GM12873 (cell line): ENCODE measurements around the gene BRD3.

Source experiments
- TF ChIP-seq, protein P1 (sequence below): IDR thresholded peaks from 2 replicates; pipeline ENCODE4 v1.5.1; 2012; ENCODE audit warnings: low read depth, mild to moderate bottlenecking, moderate library complexity, low read length, control low read depth; ENCODE audit not compliant: insufficient read depth; ENCODE audit errors: missing control alignments

The BRD3 gene

GRCh38 chr9:134037641-134038040 is 30.2 kb downstream of the BRD3 start:
- TF ChIP-seq, protein P1, sequence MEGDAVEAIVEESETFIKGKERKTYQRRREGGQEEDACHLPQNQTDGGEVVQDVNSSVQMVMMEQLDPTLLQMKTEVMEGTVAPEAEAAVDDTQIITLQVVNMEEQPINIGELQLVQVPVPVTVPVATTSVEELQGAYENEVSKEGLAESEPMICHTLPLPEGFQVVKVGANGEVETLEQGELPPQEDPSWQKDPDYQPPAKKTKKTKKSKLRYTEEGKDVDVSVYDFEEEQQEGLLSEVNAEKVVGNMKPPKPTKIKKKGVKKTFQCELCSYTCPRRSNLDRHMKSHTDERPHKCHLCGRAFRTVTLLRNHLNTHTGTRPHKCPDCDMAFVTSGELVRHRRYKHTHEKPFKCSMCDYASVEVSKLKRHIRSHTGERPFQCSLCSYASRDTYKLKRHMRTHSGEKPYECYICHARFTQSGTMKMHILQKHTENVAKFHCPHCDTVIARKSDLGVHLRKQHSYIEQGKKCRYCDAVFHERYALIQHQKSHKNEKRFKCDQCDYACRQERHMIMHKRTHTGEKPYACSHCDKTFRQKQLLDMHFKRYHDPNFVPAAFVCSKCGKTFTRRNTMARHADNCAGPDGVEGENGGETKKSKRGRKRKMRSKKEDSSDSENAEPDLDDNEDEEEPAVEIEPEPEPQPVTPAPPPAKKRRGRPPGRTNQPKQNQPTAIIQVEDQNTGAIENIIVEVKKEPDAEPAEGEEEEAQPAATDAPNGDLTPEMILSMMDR: no peak

GRCh38 chr9:134036130-134036529 is 31.7 kb downstream of the BRD3 start:
- TF ChIP-seq, protein P1: no peak

DNA sequence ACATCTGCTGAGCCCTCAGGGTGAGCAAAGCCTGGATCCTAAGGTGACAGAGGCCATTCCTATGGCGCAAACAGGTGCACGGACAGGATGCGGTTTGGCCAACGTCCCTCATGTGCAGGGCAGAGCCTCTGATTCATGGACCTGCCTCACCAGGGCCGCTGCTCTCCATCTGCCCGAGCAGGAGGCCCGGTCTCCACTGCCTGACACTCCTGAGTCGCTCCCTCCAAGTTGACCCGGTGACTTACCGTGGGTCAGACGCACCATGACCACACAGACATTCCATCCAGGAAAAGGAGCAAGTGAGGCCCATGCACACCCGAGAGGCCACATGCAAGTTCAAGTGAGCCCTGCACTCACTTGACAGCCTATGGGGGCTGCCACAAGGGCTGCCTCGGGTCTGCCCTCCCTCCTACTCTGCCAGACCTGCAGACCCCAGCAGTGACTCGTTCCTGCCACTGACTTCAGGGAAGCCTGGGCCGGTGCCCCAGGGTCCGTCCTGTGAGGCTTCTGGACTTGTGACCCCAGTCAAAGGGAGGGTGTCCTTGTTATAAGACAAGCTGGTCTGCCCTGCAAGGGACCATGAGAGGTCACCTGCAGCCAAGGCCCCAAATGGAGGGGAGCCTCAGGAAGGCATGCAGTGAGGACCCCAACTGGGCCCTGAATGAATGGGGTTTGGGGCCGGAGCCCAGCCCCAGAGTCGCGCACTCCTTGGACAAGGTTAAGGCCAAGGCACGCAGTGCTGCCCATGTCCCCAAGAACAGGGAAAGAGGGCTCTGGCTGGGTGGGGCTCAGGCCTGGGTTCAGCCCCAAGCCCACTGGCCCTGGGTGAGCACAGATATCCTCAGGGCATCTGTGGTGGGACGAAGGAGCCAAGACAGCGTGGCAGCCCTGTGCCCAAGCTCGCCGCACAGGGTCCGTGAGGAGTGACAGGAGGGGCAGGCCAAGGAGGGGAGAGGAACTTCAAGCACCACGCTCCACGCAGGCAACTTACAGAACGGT is 32.5 kb downstream of the BRD3 start:
- TF ChIP-seq, protein P1: no peak

DNA sequence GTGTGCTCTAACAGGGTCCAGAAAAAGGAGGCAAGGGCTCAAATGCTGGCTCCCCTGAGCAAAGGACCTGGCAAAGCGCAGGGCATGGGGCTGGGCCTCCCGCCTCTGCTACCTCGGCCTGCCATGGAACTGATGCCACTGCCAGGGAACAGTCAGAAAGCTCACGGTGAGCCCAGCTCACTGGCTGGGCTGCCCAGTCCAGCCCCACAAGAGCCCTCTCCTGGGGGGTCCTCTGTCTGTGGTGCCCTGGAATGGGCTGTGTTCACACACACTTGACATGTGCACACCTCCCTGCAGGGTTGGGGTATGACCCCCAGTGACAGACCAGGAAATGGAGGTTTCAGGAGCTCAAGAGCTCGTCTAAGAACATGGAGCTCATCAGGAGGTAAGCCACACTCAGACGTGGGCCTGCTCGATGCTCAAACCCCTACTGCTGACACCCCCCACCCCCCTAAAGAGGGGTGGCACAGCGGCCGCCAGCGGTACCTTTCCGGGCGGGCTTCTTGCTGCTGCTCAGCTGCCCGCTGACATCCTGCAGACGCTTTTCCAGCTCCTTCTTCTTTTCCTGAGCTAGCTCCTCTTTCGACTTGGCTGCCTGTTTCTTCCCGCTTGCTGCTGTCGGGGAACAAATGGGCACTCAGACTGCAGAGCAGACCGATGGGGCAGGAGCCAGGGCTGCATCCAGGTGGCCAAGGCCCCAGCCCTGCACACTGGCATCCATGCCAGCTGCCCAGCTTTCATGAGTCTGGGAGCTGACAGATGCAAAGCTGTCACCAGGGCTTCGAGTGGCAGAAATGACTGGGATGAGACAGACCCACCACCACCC is 33.4 kb downstream of the BRD3 start:
- TF ChIP-seq, protein P1: no peak

- TF ChIP-seq, protein P1: no peak
These were observed 34.2 kb downstream of the BRD3 start for GRCh38 chr9:134033516-134034214.

GRCh38 chr9:134032456-134033222 is 35.2 kb downstream of the BRD3 start:
- TF ChIP-seq, protein P1: no peak
